GM18502 (cell line): ENCODE measurements around the gene UTP4.
"Not testable (repeated sequence)": the region's sequence is repeated elsewhere in the genome, so short reads cannot be mapped to it uniquely, and the experiment has no call there.

Experiments
- ATAC-seq: cut with Tn5 transposase; IDR thresholded peaks from one replicate; pipeline ENCODE4 v1.9.1; 2021; ENCODE audit warnings: mild to moderate bottlenecking; ENCODE audit not compliant: unreplicated experiment, poor library complexity

Gene UTP4

DNA sequence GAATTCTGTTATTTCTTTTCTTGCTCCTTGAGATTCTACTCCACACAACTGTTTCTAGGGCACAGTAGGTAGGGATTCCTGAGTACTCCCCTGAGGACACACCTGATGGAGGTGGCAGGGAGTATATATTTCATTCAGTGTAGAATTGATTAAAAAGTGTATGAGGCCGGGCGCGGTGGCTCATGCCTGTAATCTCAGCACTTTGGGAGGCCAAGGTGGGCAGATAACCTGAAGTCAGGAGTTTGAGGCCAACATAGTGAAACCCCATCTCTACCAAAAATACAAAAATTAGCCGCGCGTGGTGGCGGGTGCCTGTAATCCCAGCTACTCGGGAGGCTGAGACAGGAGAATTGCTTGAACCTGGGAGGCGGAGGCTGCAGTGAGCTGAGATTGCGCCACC lies 5.6 kb upstream of the UTP4 start:
- not testable (repeated sequence) for ATAC-seq

DNA sequence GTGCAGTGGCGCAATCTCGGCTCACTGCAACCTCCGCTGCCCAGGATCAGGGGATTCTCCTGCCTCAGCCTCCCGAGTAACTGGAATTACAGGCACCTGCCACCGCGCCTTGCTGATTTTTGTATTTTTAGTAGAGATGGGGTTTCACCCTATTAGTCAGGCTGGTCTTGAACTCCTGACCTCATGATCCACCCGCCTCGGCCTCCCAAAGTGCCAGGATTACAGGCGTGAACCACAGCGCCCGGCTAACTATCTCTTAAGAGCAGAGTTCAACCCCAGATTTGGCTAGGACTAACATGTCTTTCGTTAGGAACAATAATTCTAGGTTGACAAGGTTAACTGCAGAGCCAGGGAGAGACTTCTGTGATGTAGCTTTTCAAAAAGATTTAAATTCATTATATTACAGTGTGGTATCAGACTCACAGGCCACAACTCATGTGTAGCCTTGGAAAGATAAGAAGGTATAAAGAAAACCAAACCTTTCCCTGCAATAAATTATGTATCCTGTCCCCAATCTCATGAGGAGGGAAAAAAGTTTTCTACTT lies 4.4 kb upstream of the UTP4 start:
- ATAC-seq = no peak

DNA sequence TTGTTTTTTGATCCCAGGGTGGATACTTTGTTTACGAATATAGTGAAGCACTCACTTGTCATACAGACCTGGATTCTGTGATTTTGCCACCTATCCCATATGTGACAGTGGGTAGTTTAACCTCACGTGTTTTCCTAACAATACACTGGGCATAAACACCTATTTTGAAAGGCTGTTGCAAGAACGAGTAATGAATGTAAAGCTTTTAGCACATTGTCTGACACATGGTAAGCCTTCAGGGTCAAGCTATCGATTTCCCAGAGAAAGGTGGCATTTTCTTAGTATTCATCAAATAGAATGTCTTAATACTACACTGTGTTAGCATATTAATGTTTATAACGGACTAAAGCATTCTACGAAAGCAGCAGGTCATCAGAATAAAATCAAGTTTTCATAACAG lies 2.0 kb upstream of the UTP4 start:
- ATAC-seq = no peak

DNA sequence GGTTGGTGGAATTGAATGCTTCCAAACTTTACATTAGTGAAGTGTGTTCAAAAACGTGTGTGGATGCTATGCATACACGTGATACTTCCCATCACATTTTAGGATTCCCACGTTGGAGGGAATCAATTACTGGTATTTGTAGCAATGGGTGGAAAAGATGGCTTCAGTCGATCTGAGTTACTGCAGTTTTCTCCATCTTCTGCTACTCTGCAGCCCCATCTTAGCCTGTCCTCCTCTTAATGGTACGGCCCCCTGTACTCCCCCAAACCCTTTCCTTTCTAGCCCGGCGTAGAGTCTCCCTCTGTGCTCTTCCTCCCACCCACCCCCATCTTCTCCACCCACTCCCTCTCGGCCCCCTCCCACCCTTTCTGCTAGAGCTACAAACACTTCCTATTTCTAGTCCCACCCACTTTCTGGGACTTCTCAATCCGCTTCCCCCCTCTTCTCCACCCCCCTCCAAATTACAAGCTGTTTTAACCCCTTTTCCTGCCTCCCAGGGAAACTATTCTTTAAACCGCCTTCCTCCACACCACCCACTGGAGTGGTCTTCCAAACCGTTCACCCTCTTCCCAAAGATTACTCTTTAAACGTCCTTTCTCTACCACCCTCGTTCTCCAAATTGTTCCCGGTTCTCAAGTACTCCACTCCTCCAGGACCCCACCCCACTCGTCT lies 1.1 kb upstream of the UTP4 start:
- no peak for ATAC-seq

DNA sequence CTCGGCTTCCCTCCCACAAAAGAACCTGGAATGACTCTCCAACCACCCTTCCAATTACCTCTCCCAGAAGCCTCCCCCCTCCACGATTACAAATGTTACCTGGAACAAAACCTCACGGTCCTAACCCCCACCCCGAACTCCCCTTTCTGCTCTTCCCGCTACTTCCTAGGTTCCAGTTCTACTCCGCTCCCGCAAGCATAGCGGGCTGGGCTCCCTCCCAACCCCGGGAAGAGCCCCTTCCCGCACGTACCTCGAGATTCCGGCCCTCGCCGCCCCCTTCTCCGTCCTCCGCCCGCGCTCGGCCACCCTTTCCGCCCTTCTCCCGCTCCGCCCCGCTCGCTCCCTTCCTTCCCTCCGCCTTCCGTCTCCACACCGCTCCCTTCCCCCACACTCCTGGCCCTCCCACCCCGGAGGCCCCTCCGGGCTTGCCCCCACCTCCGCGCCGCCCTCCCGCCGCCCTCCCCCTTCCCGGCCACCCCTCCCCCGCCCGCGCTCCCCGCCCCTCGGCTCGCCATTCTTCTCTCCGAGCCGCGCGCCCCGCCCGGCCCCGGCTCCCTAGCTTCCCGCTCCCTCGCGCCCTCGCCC lies 518 bp upstream of the UTP4 start:
- ATAC-seq = peak; percentile 40

DNA sequence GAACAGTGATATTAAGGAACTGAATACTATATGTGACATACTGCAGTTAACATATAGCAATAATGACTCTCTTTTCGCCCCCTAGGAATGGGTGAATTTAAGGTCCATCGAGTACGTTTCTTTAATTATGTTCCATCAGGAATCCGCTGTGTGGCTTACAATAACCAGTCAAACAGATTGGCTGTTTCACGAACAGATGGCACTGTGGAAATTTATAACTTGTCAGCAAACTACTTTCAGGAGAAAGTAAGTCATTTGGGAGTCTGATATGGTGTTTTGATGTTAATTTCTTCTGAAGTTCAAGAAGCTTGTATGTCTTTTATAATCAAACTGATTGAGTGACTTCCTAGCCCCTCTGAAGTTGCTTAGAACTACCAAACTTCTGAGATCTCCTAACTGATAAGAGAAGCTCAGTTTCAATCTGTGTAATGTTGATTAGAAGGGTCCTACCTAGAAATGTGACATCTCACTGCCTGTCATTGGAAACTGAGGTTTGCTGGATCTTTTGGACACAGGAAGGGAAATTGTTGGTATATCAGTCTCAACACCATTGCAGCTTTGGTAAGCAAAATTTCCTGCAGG lies 1.0 kb downstream of the UTP4 start:
- no peak for ATAC-seq

DNA sequence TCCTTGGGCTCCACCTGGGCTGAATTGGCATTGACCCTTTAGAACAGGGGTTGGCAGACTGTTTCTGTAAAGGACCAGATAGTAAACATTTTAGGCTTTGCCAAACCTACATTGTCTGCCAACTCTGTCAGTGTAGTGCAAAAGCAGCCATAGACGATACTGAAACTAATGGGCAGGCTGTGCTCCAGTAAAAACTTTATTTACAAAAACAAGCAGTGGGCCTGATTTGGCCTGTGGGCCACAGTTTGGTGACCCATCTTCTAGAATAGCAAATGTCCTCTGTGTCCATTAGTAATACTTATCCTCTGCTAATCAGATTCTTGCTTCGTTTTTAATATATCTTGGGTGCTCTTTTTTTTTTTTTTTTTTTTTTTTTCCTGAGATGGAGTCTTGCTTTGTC lies 6.2 kb downstream of the UTP4 start:
- no peak for ATAC-seq

DNA sequence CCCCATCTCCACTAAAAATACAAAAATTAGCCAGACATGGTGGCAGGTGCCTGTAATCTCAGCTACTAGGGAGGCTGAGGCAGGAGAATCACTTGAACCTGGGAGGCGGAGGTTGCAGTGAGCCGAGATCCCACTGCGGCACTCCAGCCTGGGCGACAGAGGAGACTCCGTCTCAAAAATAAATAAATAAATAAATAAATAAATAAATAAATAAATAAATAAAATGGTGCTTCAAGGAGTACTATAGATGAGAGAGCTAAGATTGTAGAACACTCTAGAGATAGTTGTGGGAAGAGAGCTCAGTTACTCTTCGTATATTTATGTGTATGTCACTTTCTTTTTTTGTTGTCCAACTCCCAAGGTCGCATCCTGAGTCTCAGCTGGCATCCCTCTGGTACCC lies 7.0 kb downstream of the UTP4 start:
- not testable (repeated sequence) for ATAC-seq

DNA sequence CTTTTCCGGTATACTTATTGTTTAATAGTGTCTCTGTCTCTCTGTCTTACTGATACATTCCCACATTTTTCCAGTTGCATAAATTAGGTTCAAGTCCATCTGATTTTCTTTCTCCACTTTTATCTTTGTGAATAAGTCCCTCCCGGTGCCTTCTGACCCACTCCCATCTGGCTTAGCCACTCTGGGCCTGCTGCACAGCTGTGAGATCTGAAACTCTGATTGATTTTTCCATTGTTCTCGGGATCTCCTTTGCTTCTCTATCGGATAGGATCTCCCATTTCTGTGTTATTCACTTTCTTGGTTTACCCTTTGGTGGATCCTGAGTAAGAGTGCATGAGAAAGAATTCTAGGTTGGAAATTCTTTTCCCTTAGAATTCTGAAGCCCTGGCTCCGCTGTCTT lies 8.6 kb downstream of the UTP4 start:
- no peak for ATAC-seq

DNA sequence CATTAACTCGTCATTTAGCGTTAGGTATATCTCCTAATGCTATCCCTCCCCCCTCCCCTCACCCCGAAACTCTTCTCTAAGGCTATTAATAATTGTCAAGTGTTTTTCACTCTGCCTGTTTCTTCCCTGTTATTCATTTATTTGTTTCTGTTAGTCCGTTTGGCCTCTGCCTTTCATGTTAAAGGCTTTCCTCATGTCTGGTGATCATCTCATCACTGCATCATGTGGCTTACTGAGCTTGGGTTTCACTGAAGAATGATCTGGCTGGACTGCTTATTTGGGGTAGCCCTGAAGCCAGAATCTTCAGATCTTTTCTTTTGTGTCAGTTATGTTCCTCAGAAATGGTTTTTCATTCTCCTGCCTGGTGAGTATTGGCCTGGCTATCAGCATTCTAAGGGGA lies 9.5 kb downstream of the UTP4 start:
- no peak for ATAC-seq

DNA sequence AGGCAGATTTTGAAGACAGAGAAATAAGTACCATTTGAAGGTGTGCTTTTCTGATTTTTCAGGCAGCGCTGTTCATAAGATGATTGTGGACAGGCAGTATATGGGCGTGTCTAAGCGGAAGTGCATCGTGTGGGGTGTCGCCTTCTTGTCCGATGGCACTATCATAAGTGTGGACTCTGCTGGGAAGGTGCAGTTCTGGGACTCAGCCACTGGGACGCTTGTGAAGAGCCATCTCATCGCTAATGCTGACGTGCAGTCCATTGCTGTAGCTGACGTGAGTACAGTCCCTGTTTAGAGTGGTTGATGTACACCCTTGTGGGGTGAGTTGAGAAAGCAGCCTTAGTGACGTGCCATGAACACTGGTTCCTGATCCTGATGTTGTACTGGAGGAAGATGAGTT lies 10.7 kb downstream of the UTP4 start:
- no peak for ATAC-seq

DNA sequence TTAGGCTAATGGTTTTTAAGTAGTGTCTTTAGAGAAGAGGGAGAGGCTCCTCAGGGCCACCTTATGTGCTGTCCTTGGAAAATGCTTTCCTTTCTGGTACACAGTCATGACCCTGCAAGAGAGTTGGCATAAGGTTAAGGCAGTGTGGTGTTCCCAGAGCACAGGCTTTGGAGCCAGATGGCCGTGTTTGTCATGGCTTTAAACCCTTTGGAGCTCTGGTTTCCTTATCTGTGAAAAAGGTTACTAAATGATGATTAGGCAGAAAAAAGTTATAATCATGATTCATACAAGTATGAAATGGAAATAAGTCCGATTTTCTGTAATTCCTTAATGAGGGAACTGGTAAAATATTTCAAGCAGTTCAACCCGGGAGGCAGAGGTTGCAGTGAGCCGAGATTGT lies 13.2 kb downstream of the UTP4 start:
- ATAC-seq = no peak

DNA sequence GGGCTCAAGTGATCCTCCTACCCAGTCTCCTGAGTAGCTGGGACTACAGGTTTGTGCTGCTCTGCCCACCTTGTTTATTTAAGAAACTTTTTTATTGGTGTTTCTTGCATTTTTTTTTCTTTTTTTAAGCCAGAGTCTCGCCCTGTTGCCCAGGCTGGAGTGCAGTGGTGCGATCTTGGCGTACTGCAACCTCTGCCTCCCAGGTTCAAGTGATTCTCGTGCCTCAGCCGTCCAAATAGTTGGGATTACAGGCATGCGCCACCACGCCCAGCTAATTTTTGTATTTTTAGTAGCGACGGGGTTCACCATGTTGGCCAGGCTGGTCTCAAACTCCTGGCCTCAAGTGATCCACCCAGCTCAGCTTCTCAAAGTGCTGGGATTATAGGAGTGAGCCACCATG lies 17.2 kb downstream of the UTP4 start:
- ATAC-seq = not testable (repeated sequence)

DNA sequence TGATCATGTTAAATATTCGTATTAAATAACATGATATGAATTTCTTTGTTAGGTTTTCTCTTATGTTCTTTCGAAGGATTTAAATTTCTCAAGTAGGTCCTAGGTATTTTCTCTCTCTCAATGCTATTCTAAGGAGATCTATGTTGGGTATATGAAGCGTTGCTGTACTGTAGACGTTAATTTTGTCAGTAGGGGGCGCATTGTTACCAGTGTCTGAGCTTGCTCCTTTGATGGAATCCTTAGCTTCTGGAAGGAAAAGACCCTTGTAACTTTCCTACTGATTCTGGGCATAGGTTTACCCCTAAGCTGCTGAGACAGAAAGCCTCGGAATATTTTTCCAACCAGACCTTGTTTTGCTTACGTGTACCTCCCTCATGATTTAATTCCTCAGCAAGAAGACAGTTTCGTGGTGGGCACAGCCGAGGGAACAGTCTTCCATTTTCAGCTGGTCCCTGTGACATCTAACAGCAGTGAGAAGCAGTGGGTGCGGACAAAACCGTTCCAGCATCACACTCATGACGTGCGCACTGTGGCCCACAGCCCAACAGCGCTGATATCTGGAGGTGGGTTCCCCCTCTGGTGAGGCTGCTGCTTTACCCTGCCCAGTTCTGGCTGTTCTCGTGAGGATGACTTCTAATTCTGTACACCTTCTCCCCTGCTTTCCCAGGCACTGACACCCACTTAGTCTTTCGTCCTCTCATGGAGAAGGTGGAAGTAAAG lies 17.9 kb downstream of the UTP4 start:
- ATAC-seq = no peak

DNA sequence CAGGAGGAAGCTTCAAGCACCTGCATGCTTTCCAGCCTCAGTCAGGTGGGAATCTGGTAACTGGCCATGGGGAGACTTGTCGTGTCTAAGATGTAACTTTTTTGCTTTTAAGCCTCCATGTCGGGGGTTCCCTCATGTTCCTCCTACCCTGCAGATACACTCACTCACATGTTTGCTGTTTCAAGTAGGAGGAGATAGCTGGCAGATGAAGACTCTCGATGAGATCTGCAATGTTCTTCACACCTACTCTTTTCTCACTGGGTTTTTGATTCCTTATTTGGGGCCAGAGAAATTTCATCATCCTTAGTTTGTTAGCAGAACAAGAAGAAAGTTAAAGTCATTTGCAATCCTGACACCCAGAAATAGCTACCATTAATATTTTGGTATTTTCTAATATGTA lies 24.7 kb downstream of the UTP4 start:
- ATAC-seq = no peak

DNA sequence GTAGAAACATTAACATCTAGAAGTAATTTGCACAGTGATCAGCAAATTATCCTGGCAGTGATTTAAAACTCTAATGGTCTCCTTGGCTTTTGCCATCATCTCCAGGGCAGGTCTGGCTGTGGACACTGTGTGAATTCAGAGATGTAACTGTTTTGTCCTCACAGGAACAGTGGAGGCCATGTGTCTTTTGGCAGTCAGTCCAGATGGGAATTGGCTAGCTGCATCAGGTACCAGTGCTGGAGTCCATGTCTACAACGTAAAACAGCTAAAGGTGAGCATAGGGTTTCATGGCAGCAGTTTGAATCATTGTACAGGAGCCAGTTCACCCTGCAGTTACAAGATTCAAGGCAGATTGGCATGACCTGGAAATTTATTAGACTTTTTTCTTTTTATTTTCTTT lies 27.7 kb downstream of the UTP4 start:
- no peak for ATAC-seq

DNA sequence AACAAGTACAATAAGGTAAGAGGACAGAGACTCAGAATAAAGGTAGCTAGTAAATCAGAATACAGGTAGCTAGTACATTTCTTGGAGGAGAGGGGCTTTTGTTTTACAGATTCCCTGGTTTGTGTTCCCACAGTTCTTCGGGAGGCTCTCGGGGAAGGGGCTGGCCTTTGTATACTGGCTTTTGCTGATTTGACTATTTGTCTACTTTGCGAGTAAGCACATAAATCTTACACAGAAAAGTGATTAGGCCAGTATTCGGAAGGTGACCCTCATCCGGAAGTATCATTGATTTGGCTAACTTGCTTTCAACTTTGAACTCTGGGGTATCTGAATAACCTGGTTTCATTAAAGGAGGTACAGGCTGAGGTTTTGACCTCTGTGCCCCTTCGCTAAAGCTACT lies 33.1 kb downstream of the UTP4 start:
- no peak for ATAC-seq

DNA sequence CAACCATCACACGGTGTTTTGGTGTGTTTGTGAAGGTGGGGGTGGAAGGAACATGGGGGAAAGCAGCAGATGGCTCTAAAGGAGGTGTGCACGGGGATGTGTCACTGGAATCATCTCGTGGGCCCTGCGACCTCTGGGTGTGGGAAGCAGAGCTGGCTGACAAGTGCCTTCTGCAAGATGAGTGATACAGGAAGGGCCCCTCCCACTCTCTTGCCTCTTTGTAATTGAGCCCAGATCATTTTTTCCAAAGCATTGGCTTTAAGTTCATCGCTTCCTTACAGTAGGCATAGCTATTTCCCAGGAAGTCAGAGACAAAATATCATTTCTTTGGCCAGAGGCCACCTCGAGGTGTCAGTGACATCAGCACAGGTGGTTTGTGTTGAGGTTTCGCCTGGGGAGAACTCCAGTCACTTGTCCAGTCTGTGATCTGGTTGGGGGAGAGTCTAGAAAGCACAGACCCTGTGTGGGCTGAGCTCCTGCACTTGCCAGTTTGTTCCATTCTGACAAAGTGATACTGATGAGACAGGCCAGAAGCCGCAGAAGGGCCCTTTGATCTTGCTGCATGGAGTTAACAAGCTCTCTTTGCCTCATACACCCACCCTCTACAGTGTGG lies 33.9 kb downstream of the UTP4 start:
- ATAC-seq = no peak

DNA sequence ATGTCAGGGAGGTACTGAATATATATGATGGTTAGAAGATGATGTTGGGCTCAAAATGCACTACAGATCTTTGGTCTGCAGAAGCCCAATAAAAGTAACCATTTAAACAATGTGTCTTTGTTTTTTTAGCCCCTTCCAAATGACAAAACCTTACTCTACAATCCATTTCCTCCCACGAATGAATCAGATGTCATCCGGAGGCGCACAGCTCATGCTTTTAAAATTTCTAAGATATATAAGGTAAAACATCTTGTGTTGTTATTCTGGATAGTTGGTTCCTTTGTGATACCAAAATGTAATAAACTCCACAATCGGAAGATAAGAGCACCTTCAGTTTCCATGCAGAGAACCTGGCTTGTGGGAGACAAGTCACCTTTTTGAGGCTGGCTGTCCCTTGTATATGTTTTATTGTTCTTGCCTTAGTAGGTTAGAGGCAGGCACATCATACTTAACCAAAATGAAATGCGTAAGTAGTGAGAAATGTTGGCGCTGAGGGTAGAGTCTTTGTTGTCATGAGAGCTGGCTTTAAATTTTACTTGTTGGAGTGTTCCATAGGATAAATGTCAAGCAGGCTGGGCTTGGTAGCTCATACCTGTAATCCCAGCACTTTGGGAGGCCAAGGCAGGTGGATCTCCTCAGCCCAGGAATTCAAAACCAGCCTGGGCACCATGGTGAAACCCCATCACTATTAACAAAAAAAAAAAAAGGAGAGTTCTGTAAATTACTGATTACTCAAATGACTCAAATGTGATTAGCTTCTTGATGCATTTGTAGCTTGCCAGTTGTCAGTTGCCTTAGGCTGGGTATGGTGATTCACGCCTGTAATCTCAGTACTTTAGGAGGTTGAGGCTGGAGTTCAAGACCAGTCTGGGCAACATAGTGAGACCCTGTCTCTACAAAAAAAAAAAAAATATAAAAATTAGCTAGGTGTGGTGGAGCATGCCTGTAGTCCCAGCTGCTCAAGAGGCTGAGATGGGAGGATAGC lies 34.8 kb downstream of the UTP4 start:
- no peak for ATAC-seq

DNA sequence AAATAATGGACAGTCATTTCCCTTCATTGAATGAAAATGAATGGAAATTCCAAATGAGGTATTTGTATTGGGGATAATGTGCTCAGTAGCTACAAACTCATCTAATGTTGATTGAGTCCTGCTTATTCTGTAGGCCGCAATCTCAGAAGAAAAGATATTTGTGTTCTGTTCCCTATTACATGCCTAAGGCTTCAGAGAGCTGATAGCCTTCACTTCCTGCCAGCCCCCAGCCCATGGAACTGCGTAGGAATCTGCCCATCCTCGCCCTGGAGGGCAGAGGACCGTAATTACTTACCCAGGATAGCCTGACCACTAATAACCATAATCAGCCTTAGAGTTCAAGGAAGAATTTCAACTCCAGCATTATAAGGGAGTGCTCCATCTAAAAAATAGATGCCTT lies 36.6 kb downstream of the UTP4 start:
- no peak for ATAC-seq
